ENCODE measurements around the gene PYGB.
"Not testable (repeated sequence)": the region's sequence is repeated elsewhere in the genome, so short reads cannot be mapped to it uniquely, and the experiment has no call there.

The PYGB gene

GRCh38 chr20:25258476-25258805 is 10.6 kb downstream of the PYGB start:
- Histone ChIP-seq H3K36me3 (ENCODE audit: insufficient read depth, insufficient read length, low read length) (peaks cover 58% of the 10 kb centered on the region), H3K4me1 (ENCODE audit: insufficient read depth, insufficient read length) (peaks cover 3% of the 10 kb centered on the region), H3K9ac (ENCODE audit: insufficient read length, low read depth) (no peak overlapping the region), H3K4me3 (ENCODE audit: insufficient read length, low read depth) (no peak overlapping the region), H3K27me3 (ENCODE audit: insufficient read depth, insufficient read length) (no peaks in the 10 kb centered on the region), H3K9me3 (ENCODE audit: insufficient read depth, low read length) (peaks cover 14% of the 10 kb centered on the region; the same call in 1 of the 2 replicates)
- no peak for DNase-seq (ENCODE audit: low read depth, low spot score)
- TF ChIP-seq YY1 (IDR thresholded peaks at IDR 0.05; ENCODE audit: insufficient read depth, insufficient read length) (no peak), ZNF274 (IDR thresholded peaks at IDR 0.05; ENCODE audit: low read depth, low read length) (no peak)

- Histone ChIP-seq H3K27me3 (ENCODE audit: insufficient read depth, insufficient read length) (no peaks in the 10 kb centered on the region), H3K4me3 (ENCODE audit: insufficient read length, low read depth) (no peak overlapping the region), H3K36me3 (ENCODE audit: insufficient read depth, insufficient read length, low read length) (peaks cover 58% of the 10 kb centered on the region), H3K4me1 (ENCODE audit: insufficient read depth, insufficient read length) (peaks cover 3% of the 10 kb centered on the region), H3K9ac (ENCODE audit: insufficient read length, low read depth) (no peak overlapping the region), H3K9me3 (ENCODE audit: insufficient read depth, low read length) (peaks cover 14% of the 10 kb centered on the region; the same call in 1 of the 2 replicates)
- no peak for TF ChIP-seq ZNF274 (IDR thresholded peaks at IDR 0.05; ENCODE audit: low read depth, low read length)
- TF ChIP-seq YY1 (IDR thresholded peaks at IDR 0.05; ENCODE audit: insufficient read depth, insufficient read length) = no peak
- no peak for TF ChIP-seq SUZ12 (IDR thresholded peaks at IDR 0.05; ENCODE audit: extremely low read depth, insufficient read depth, insufficient read length)
- DNase-seq (ENCODE audit: low read depth, low spot score) = no peak
These were observed 10.9 kb downstream of the PYGB start for GRCh38 chr20:25258828-25259227.

DNA sequence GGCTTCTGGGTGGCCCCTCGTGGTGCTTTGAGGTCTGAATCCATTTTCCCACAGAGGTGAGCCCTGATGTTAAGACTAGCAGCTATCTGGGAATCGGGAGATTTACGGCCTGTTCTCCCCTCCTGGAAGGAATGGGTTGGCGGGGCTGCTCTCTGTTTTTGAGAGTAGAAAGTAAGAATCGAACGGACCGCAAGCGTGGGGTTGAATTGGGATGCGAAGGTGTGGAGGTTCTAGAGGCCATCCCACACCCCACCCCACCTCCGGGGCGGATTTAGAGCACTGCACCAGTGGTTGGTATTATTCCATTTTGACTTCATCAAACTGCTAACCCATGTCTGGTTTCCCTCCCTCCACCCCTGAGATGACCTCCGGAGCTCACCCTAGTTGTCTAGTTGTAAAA is 11.5 kb downstream of the PYGB start:
- Histone ChIP-seq H3K9me3 (ENCODE audit: insufficient read depth, low read length) (peaks cover 14% of the 10 kb centered on the region; the same call in 1 of the 2 replicates), H3K36me3 (ENCODE audit: insufficient read depth, insufficient read length, low read length) (peaks cover 57% of the 10 kb centered on the region), H3K4me3 (ENCODE audit: insufficient read length, low read depth) (no peak overlapping the region), H3K4me1 (ENCODE audit: insufficient read depth, insufficient read length) (peaks cover 3% of the 10 kb centered on the region), H3K9ac (ENCODE audit: insufficient read length, low read depth) (no peak overlapping the region), H3K27me3 (ENCODE audit: insufficient read depth, insufficient read length) (no peaks in the 10 kb centered on the region)
- TF ChIP-seq SUZ12 (IDR thresholded peaks at IDR 0.05; ENCODE audit: extremely low read depth, insufficient read depth, insufficient read length) = no peak
- no peak for TF ChIP-seq ZNF274 (IDR thresholded peaks at IDR 0.05; ENCODE audit: low read depth, low read length)
- no peak for TF ChIP-seq YY1 (IDR thresholded peaks at IDR 0.05; ENCODE audit: insufficient read depth, insufficient read length)
- no peak for DNase-seq (ENCODE audit: low read depth, low spot score)

DNA sequence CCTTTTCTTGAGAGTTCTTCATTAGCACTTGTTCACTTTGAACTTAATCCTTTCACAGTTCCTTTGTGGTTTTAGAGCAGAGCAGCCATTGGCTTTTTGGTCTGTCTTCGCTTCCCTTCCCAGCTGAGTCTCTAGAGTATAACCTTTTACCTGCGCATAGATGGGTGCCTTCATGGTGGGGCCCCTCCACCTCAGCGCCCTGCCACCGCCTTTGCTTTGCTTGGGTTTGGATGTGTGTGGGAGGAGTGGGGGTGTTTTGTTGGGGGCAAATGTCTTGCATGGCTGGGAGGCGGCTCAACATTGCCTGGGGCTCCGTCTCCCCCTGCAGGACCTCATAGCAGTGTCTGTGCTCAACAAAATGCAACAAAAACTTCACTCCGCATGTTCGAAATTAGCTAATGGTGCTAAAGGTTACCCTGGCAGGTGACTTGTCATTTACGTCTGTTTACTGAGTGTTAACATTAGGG is 11.9 kb downstream of the PYGB start:
- Histone ChIP-seq H3K36me3 (ENCODE audit: insufficient read depth, insufficient read length, low read length) (peaks cover 53% of the 10 kb centered on the region), H3K4me3 (ENCODE audit: insufficient read length, low read depth) (no peak overlapping the region), H3K9me3 (ENCODE audit: insufficient read depth, low read length) (peaks cover 14% of the 10 kb centered on the region; the same call in 1 of the 2 replicates), H3K9ac (ENCODE audit: insufficient read length, low read depth) (no peak overlapping the region), H3K27me3 (ENCODE audit: insufficient read depth, insufficient read length) (no peaks in the 10 kb centered on the region), H3K4me1 (ENCODE audit: insufficient read depth, insufficient read length) (peaks cover 3% of the 10 kb centered on the region)
- no peak for DNase-seq (ENCODE audit: low read depth, low spot score)
- TF ChIP-seq ZNF274 (IDR thresholded peaks at IDR 0.05; ENCODE audit: low read depth, low read length) (no peak), YY1 (IDR thresholded peaks at IDR 0.05; ENCODE audit: insufficient read depth, insufficient read length) (no peak), SUZ12 (IDR thresholded peaks at IDR 0.05; ENCODE audit: extremely low read depth, insufficient read depth, insufficient read length) (no peak)

- not testable (repeated sequence) for H3K27me3 ChIP-seq (ENCODE audit: insufficient read depth, insufficient read length); DNase-seq (ENCODE audit: low read depth, low spot score); H3K4me3 ChIP-seq (ENCODE audit: insufficient read length, low read depth); H3K9ac ChIP-seq (ENCODE audit: insufficient read length, low read depth); H3K4me1 ChIP-seq (ENCODE audit: insufficient read depth, insufficient read length)
- Histone ChIP-seq H3K36me3 (ENCODE audit: insufficient read depth, insufficient read length, low read length) (peaks cover 45% of the 10 kb centered on the region), H3K9me3 (ENCODE audit: insufficient read depth, low read length) (peaks cover 14% of the 10 kb centered on the region; the same call in 1 of the 2 replicates)
These were observed 13.0 kb downstream of the PYGB start for GRCh38 chr20:25260770-25261437.

GRCh38 chr20:25269057-25269832 is 21.4 kb downstream of the PYGB start:
- Histone ChIP-seq H3K9ac (ENCODE audit: insufficient read length, low read depth) (no peak overlapping the region), H3K9me3 (ENCODE audit: insufficient read depth, low read length) (no peaks in the 10 kb centered on the region), H3K4me1 (ENCODE audit: insufficient read depth, insufficient read length) (peaks cover 5% of the 10 kb centered on the region), H3K36me3 (ENCODE audit: insufficient read depth, insufficient read length, low read length) (peaks cover 49% of the 10 kb centered on the region), H3K27me3 (ENCODE audit: insufficient read depth, insufficient read length) (no peaks in the 10 kb centered on the region), H3K4me3 (ENCODE audit: insufficient read length, low read depth) (no peak overlapping the region)
- DNase-seq (ENCODE audit: low read depth, low spot score) = no peak
- no peak for TF ChIP-seq SUZ12 (IDR thresholded peaks at IDR 0.05; ENCODE audit: extremely low read depth, insufficient read depth, insufficient read length)
- no peak for TF ChIP-seq ZNF274 (IDR thresholded peaks at IDR 0.05; ENCODE audit: low read depth, low read length)
- TF ChIP-seq YY1 (IDR thresholded peaks at IDR 0.05; ENCODE audit: insufficient read depth, insufficient read length) = no peak

DNA sequence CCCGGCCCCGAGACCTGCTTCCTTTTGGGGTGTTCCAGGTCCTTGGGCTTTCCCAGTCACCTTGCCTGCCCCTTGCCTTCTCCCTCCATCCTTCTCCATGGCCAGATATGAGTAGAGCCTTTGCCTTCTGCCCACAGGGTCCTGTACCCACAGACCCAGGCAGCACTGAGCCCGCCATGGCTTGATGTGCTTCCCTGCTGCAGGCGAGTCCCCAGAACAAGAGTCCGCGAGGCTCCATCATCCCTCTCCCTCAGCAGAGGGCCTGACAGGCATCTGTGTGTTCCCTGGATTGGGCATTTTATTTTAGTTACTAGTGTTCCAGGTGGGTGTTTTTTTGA is 21.9 kb downstream of the PYGB start:
- Histone ChIP-seq H3K36me3 (ENCODE audit: insufficient read depth, insufficient read length, low read length) (peaks cover 55% of the 10 kb centered on the region), H3K9me3 (ENCODE audit: insufficient read depth, low read length) (no peaks in the 10 kb centered on the region)
- no peak for TF ChIP-seq SUZ12 (IDR thresholded peaks at IDR 0.05; ENCODE audit: extremely low read depth, insufficient read depth, insufficient read length)

More for the DNA sequence above, 21.9 kb downstream of the PYGB start:
- Histone ChIP-seq H3K27me3 (ENCODE audit: insufficient read depth, insufficient read length) (no peaks in the 10 kb centered on the region), H3K4me1 (ENCODE audit: insufficient read depth, insufficient read length) (peaks cover 5% of the 10 kb centered on the region), H3K4me3 (ENCODE audit: insufficient read length, low read depth) (no peak overlapping the region), H3K9ac (ENCODE audit: insufficient read length, low read depth) (no peak overlapping the region)
- no peak for DNase-seq (ENCODE audit: low read depth, low spot score)

Data from NT2/D1 (cell line).